NCI-H510A (cell line): ENCODE results near the gene SEMA3C.

Experiments used
- DNase-seq: peaks from one replicate; lab custom pipeline; 2025; lab: John Stamatoyannopoulos, UW

Gene SEMA3C

GRCh38 chr7:80918909-80919721 lies at the start of gene SEMA3C:
Gene SEMA3C, minus strand, starts transcription at chr7:80919051. Its CDS starts 2,270 bp downstream, at chr7:80916781.
- DNase-seq: peak; percentile 52

- no peak for DNase-seq
Observed at GRCh38 chr7:80968606-80969005, 49.8 kb upstream of the SEMA3C start.

- no peak for DNase-seq
Observed at GRCh38 chr7:80967917-80968297, 49.1 kb upstream of the SEMA3C start.

- DNase-seq: no peak
Observed at GRCh38 chr7:80967071-80967916, 48.4 kb upstream of the SEMA3C start.

- DNase-seq: no peak
Observed at GRCh38 chr7:80960244-80960795, 41.5 kb upstream of the SEMA3C start.

- DNase-seq: no peak
Observed at GRCh38 chr7:80957226-80957777, 38.5 kb upstream of the SEMA3C start.

GRCh38 chr7:80954191-80954590 lies 35.3 kb upstream of the SEMA3C start:
- DNase-seq: no peak

- DNase-seq: no peak
Observed at GRCh38 chr7:80950550-80950967, 31.7 kb upstream of the SEMA3C start.

GRCh38 chr7:80949449-80949848 lies 30.6 kb upstream of the SEMA3C start:
- no peak for DNase-seq

GRCh38 chr7:80946858-80947257 lies 28.0 kb upstream of the SEMA3C start:
- DNase-seq: no peak

GRCh38 chr7:80945976-80946375 lies 27.1 kb upstream of the SEMA3C start:
- no peak for DNase-seq

- DNase-seq: no peak
Observed at GRCh38 chr7:80943342-80943741, 24.5 kb upstream of the SEMA3C start.

- no peak for DNase-seq
Observed at GRCh38 chr7:80942261-80943041, 23.6 kb upstream of the SEMA3C start.

- DNase-seq: no peak
Observed at GRCh38 chr7:80941208-80941758, 22.4 kb upstream of the SEMA3C start.

- no peak for DNase-seq
Observed at GRCh38 chr7:80940539-80941207, 21.8 kb upstream of the SEMA3C start.

- DNase-seq: no peak
Observed at GRCh38 chr7:80937336-80937735, 18.5 kb upstream of the SEMA3C start.

GRCh38 chr7:80935991-80936780 lies 17.3 kb upstream of the SEMA3C start:
- no peak for DNase-seq

GRCh38 chr7:80934321-80934720 lies 15.5 kb upstream of the SEMA3C start:
- DNase-seq: no peak

GRCh38 chr7:80932536-80932935 lies 13.7 kb upstream of the SEMA3C start:
- no peak for DNase-seq

- DNase-seq: no peak
Observed at GRCh38 chr7:80929619-80930018, 10.8 kb upstream of the SEMA3C start.
